Measurements from ENCODE around the gene PUM2.

DNA sequence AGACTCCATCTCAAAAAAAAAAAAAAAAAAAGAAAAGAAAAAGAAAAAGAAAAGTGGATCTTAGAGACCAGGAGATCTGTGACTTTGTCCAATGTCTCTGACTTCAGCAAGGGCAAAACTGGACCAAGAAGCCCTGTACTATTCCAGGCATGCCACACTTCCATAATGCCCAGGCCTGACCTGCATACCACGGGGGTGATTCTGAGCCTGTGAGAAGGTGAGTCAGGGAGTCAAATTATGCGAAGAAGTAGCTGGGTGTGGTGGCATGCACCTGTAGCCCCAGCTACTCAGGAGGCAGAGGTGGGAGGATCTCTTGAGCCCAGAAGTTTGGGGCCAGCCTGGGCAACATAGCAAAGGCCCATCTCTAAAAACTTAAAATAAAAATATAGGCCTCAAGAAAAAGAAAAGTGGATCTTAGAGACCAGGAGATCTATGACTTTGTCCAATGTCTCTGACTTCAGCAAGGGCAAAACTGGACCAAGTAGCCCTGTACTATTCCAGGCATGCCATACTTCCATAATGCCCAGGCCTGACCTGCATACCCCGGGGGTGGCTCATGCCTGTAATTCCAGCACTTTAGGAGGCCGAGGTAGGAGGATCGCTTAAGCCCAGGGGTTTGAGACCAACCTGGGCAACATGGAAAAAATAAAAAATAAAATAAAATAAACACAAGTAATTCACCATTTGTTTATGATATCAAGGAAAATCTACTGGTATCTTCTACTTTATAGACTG is 12.2 kb upstream of the PUM2 start:
- TF ChIP-seq CTCF (IDR thresholded peaks at IDR 0.05) (no peak), POLR2A (IDR thresholded peaks at IDR 0.05) (no peak), EP300 (IDR thresholded peaks at IDR 0.05) (no peak)

Data from tibial nerve (tissue), 4 donors.